Measurements from ENCODE around the gene PPP1R12B.
"Not testable (repeated sequence)": the region's sequence is repeated elsewhere in the genome, so short reads cannot be mapped to it uniquely, and the experiment has no call there.

- TF ChIP-seq CTCF, EP300 (IDR thresholded peaks at IDR 0.05): not testable (repeated sequence)
Observed at GRCh38 chr1:202546377-202546776, 197.9 kb downstream of the PPP1R12B start.
